Neutrophil (primary cell): Measurements from ENCODE around the gene ADGRD2.

Experiments
- H3K27ac ChIP-seq: fragments of 200-600 bp; sonication (generic); 2 replicates; pipeline ENCODE4 v1.5.1; 2016; ENCODE audit warnings: mild to moderate bottlenecking, moderate library complexity
- H3K27me3 ChIP-seq: fragments of 200-600 bp; sonication (generic); 2 replicates; pipeline ENCODE4 v1.6.0; 2016; ENCODE audit warnings: mild to moderate bottlenecking
- H3K36me3 ChIP-seq: fragments of 200-600 bp; sonication (generic); 2 replicates; pipeline ENCODE4 v1.5.1; 2017
- H3K4me1 ChIP-seq, 2 experiments: fragments of 200-600 bp in 1 of 2; sonication (generic) in 1 of 2; 1 replicate in 1 of 2; 2 replicates in 1 of 2; pipeline versions ENCODE4 v1.5.1 to v1.6.1; 2013 to 2016; ENCODE audit warnings: low read depth in 1 of 2, low read length in 1 of 2, mild to moderate bottlenecking in 1 of 2, moderate library complexity in 1 of 2; ENCODE audit not compliant: control insufficient read depth in 1 of 2, insufficient read depth in 1 of 2
- H3K4me3 ChIP-seq, 2 experiments: fragments of 200-600 bp in 1 of 2; sonication (generic) in 1 of 2; 1 replicate in 1 of 2; 2 replicates in 1 of 2; pipeline ENCODE4 v1.5.1; 2013 to 2016; ENCODE audit warnings: low read depth in 1 of 2, low read length in 1 of 2, mild to moderate bottlenecking in 1 of 2, moderate library complexity in 1 of 2
- H3K9me3 ChIP-seq: fragments of 200-600 bp; sonication (generic); 2 replicates; pipeline ENCODE4 v1.5.1; 2016
- CTCF ChIP-seq: fragments of 200-600 bp; sonication (generic); IDR thresholded peaks from 2 replicates; pipeline ENCODE4 v1.5.1; 2016; ENCODE audit warnings: antibody characterized with exemption

The ADGRD2 gene, protein sequence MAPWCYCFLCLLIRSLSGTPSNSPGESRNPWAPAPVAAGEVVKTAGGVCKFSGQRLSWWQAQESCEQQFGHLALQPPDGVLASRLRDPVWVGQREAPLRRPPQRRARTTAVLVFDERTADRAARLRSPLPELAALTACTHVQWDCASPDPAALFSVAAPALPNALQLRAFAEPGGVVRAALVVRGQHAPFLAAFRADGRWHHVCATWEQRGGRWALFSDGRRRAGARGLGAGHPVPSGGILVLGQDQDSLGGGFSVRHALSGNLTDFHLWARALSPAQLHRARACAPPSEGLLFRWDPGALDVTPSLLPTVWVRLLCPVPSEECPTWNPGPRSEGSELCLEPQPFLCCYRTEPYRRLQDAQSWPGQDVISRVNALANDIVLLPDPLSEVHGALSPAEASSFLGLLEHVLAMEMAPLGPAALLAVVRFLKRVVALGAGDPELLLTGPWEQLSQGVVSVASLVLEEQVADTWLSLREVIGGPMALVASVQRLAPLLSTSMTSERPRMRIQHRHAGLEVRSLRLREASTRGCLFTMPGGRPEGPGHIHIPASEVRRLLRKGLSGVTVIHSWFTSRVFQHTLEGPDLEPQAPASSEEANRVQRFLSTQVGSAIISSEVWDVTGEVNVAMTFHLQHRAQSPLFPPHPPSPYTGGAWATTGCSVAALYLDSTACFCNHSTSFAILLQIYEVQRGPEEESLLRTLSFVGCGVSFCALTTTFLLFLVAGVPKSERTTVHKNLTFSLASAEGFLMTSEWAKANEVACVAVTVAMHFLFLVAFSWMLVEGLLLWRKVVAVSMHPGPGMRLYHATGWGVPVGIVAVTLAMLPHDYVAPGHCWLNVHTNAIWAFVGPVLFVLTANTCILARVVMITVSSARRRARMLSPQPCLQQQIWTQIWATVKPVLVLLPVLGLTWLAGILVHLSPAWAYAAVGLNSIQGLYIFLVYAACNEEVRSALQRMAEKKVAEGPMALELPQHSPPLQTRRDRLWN

DNA sequence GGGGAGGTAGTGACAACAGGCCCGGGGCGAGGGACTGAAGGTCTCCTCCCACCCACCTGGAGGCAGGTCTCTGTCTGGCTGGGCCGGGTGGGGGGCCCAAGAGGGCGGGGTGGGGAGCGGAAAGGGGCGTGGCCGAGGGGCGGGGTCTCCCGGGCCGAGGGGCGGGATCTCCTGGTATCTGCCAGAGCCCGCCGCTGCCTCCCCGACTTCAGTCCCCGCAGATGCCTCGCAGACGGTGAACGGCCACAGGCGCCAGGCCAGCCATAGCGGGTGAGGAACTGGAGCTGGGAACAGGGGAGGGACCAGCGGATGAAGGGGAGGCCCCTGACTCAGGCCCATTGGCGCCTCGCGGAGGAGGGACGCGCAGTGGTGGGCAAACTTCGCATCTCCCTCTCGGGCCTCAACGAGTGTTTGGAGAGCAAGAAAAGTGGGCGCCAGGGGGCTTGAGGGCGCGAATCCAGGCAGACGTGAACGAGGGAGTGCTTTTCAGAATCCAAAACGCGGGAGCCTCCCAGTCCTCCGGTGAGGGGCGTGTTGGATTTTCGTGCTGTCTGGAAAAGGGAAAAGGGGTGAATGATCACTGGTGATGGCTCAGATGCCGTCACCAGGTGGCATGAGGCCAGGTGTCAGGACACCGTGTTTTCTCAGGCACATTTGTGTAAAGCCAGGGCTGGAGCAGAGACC, at the start of gene ADGRD2:
ADGRD2 (plus strand) TSS at position 211 of the 684 bp plus-strand sequence. CDS start 1,216 bp downstream, outside the sequence.
- no peaks in the 10 kb centered on the region for H3K9me3 ChIP-seq
- H3K36me3 ChIP-seq: no peaks in the 10 kb centered on the region
- H3K4me3 ChIP-seq: no peak within 1 kb of the TSS
- TF ChIP-seq CTCF: no peak
- H3K27ac ChIP-seq: no peak within 1 kb of the TSS
- H3K27me3 ChIP-seq: peaks cover 69% of the 10 kb centered on the region
- peaks cover 0 to 6% of the 10 kb centered on the region in 2 experiments for H3K4me1 ChIP-seq

GRCh38 chr9:124403246-124403645, 47.0 kb upstream of the ADGRD2 start:
- Histone ChIP-seq H3K4me3 (no peak overlapping the region), H3K4me1 (peaks cover 19 to 21% of the 10 kb centered on the region in 2 experiments), H3K9me3 (no peaks in the 10 kb centered on the region), H3K36me3 (peaks cover 44% of the 10 kb centered on the region), H3K27ac (no peak overlapping the region), H3K27me3 (no peaks in the 10 kb centered on the region)
- no peak for TF ChIP-seq CTCF

DNA sequence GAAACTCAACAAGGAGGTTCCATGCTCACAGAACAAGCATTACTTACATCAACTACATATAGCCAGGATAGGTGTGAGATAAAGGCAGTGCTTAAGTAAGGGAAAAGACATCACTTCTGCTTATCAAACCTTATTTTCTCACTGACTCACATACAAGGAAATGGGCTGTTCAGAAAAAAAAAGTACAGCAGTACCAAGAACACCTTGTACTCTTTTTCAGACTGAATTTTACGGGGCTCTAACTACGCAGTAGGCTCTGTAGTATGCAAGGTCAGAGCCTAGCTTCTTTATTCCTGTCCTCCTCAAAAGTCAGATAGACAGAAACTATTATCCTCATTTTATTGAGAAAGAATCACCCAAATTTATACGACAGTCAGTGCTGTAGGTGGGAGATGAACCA, 40.8 kb upstream of the ADGRD2 start:
- no peaks in the 10 kb centered on the region for H3K9me3 ChIP-seq
- no peak overlapping the region for H3K4me3 ChIP-seq
- H3K27me3 ChIP-seq: no peaks in the 10 kb centered on the region
- TF ChIP-seq CTCF: no peak
- peaks cover 11 to 16% of the 10 kb centered on the region in 2 experiments for H3K4me1 ChIP-seq
- no peak overlapping the region for H3K27ac ChIP-seq
- peaks cover 51% of the 10 kb centered on the region for H3K36me3 ChIP-seq

GRCh38 chr9:124410321-124410913, 39.8 kb upstream of the ADGRD2 start:
- H3K9me3 ChIP-seq: no peaks in the 10 kb centered on the region
- no peak overlapping the region for H3K27ac ChIP-seq
- peaks cover 41% of the 10 kb centered on the region for H3K36me3 ChIP-seq
- H3K4me3 ChIP-seq: no peak overlapping the region
- TF ChIP-seq CTCF: no peak
- no peaks in the 10 kb centered on the region for H3K27me3 ChIP-seq
- peaks cover 18 to 23% of the 10 kb centered on the region in 2 experiments for H3K4me1 ChIP-seq
